ENCODE results near the gene CEP70.

DNA sequence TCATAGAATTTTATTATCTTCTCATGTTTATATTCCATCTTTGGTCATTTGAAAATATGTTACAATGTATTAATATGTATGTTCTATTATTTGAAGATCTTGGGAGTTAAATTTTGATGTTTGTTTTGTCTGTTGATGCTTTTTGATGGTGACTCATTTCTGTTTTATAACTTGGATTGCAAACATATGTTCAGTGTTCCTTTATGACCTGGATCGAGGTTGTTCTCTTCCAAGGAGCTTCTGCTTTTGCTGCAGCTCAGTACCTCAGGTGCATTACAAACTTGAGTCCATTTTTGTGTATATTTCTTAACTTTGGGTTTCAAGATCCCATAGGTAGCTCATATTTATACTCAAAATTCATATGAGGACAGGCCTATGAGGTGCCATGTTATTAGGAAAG, 122.6 kb downstream of the CEP70 start:
- TF ChIP-seq, protein P1, sequence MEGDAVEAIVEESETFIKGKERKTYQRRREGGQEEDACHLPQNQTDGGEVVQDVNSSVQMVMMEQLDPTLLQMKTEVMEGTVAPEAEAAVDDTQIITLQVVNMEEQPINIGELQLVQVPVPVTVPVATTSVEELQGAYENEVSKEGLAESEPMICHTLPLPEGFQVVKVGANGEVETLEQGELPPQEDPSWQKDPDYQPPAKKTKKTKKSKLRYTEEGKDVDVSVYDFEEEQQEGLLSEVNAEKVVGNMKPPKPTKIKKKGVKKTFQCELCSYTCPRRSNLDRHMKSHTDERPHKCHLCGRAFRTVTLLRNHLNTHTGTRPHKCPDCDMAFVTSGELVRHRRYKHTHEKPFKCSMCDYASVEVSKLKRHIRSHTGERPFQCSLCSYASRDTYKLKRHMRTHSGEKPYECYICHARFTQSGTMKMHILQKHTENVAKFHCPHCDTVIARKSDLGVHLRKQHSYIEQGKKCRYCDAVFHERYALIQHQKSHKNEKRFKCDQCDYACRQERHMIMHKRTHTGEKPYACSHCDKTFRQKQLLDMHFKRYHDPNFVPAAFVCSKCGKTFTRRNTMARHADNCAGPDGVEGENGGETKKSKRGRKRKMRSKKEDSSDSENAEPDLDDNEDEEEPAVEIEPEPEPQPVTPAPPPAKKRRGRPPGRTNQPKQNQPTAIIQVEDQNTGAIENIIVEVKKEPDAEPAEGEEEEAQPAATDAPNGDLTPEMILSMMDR (IDR thresholded peaks at IDR 0.05), result no peak
- no peak for TF ChIP-seq EZH2 (IDR thresholded peaks at IDR 0.05; ENCODE audit: borderline replicate concordance, insufficient read depth, low read depth, low read length, poor library complexity, severe bottlenecking)

Data from B cell (primary cell).